GM19328 (cell line): ENCODE measurements around the gene NPPB.

Source experiments
- ATAC-seq: cut with Tn5 transposase; IDR thresholded peaks from one replicate; pipeline ENCODE4 v1.9.1; 2021; ENCODE audit warnings: mild to moderate bottlenecking, moderate library complexity; ENCODE audit not compliant: unreplicated experiment

The NPPB gene

GRCh38 chr1:11858968-11859871 lies 475 bp upstream of the NPPB start:
- ATAC-seq = no peak

- no peak for ATAC-seq
These were observed 587 bp downstream of the NPPB start for GRCh38 chr1:11858158-11858557.

- ATAC-seq = no peak
These were observed 1.4 kb downstream of the NPPB start for GRCh38 chr1:11857164-11857851.

GRCh38 chr1:11856698-11857097 lies 2.0 kb downstream of the NPPB start:
- ATAC-seq = no peak

GRCh38 chr1:11855430-11855829 lies 3.3 kb downstream of the NPPB start:
- no peak for ATAC-seq

- ATAC-seq = no peak
These were observed 4.2 kb downstream of the NPPB start for GRCh38 chr1:11854519-11854918.

GRCh38 chr1:11851180-11851579 lies 7.6 kb downstream of the NPPB start:
- ATAC-seq = no peak

GRCh38 chr1:11850156-11850555 lies 8.6 kb downstream of the NPPB start:
- ATAC-seq = no peak

GRCh38 chr1:11848373-11848700 lies 10.4 kb downstream of the NPPB start:
- ATAC-seq = no peak

GRCh38 chr1:11847667-11848372 lies 10.9 kb downstream of the NPPB start, which contains the start of gene NPPA:
TSS of gene NPPA (minus strand) at chr1:11847783. CDS start at chr1:11847684, 99 bp downstream.
- no peak for ATAC-seq

- no peak for ATAC-seq
These were observed 13.0 kb downstream of the NPPB start for GRCh38 chr1:11845641-11846335.

- ATAC-seq = no peak
These were observed 16.3 kb downstream of the NPPB start for GRCh38 chr1:11842154-11843041.

GRCh38 chr1:11841245-11842153 lies 17.2 kb downstream of the NPPB start:
- no peak for ATAC-seq

GRCh38 chr1:11839727-11840705 lies 18.7 kb downstream of the NPPB start:
- ATAC-seq = no peak

GRCh38 chr1:11838349-11839272 lies 20.1 kb downstream of the NPPB start:
- ATAC-seq = no peak

- no peak for ATAC-seq
These were observed 20.9 kb downstream of the NPPB start for GRCh38 chr1:11837767-11838348.
